Peyer's patch (tissue), 4 donors: ENCODE results near the gene MYRIP. TPM values are rescaled to one million over a fixed set of nuclear protein-coding genes. Genes with fewer than 3 reads are reported as not detected.
"Not testable (repeated sequence)": the region's sequence is repeated elsewhere in the genome, so short reads cannot be mapped to it uniquely, and the experiment has no call there.

Experiments used
- DNase-seq, 3 donors: peaks; one replicate each; pipeline ENCODE4 v3.0.0-alpha.2; 2017 to 2019
- H3K27ac ChIP-seq, 4 donors: fragments of 200-600 bp; sonication (generic); one replicate each; pipeline ENCODE4 v1.5.1; 2016 to 2019
- H3K27me3 ChIP-seq, 2 donors: fragments of 200-600 bp; sonication (generic); one replicate each; pipeline ENCODE4 v1.5.1; 2019
- H3K36me3 ChIP-seq, 3 donors: fragments of 200-600 bp; sonication (generic); one replicate each; pipeline ENCODE4 v1.5.1; 2016 to 2019
- H3K4me1 ChIP-seq, 4 donors: fragments of 200-600 bp; sonication (generic); one replicate each; pipeline ENCODE4 v1.5.1; 2016 to 2019
- H3K4me3 ChIP-seq, 4 donors: fragments of 200-600 bp; sonication (generic); 1 replicate in 3 of 4; 2 replicates in 1 of 4; pipeline ENCODE4 v1.5.1; 2016 to 2019; ENCODE audit warnings: mild to moderate bottlenecking in 1 of 4
- H3K9me3 ChIP-seq, 4 donors: fragments of 200-600 bp; sonication (generic); one replicate each; pipeline ENCODE4 v1.5.1; 2016 to 2019; ENCODE audit warnings: mild to moderate bottlenecking in 1 of 4
- POLR2A ChIP-seq, 2 donors: fragments of 450-650 bp; IDR thresholded peaks; one replicate each; pipeline ENCODE4 v1.5.1; 2017; ENCODE audit warnings: antibody characterized with exemption in 2 of 2, mild to moderate bottlenecking in 2 of 2, moderate library complexity in 2 of 2
- total RNA-seq, 4 donors: library from RNA; depleted of rRNA; stranded (reverse); fragments of >200 nt; gene quantifications; one replicate each; pipeline ENCODE4 v1.1.0, GENCODE V29; 2016
- TF ChIP-seq, protein P1 (sequence below), 6 experiments: fragments of 450-650 bp in 4 of 6; fragments of 200-600 bp in 2 of 6; sonication (generic) in 1 of 6; IDR thresholded peaks; one replicate each; pipeline ENCODE4 v1.5.1; 2017 to 2019; ENCODE audit warnings: antibody characterized with exemption in 6 of 6, mild to moderate bottlenecking in 3 of 6, moderate library complexity in 1 of 6

MYRIP gene
- total RNA-seq, 4 donors from 2014 or later: 6.0 to 12.4 (median 8.3) TPM

DNA sequence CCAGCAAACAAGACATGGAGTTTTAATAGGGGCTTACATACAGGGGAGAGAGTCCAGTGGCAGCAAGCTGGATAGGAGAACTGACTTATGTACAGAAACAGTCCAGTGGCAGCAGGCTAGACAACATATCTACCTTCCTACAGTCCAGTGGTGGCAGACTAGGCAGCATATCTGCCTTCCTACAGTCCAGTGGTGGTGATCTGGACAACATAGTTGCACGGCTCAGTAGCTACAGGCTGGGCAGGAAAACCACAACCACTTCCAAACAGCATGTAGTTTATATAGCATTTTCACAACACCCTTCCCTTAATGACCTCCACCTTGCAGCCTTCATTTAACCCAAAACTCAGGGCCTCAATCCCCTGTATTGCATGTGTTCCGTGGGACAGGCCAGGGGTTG lies 318.8 kb downstream of the MYRIP start:
- Histone ChIP-seq H3K27ac (no peak overlapping the region), H3K4me1 (no peaks in the 10 kb centered on the region), H3K4me3 (no peak overlapping the region), H3K9me3 (no peaks in the 10 kb centered on the region), H3K36me3 (no peaks in the 10 kb centered on the region), H3K27me3 (no peaks in the 10 kb centered on the region)
- no peak for TF ChIP-seq POLR2A (IDR thresholded peaks at IDR 0.05)
- TF ChIP-seq, protein P1, sequence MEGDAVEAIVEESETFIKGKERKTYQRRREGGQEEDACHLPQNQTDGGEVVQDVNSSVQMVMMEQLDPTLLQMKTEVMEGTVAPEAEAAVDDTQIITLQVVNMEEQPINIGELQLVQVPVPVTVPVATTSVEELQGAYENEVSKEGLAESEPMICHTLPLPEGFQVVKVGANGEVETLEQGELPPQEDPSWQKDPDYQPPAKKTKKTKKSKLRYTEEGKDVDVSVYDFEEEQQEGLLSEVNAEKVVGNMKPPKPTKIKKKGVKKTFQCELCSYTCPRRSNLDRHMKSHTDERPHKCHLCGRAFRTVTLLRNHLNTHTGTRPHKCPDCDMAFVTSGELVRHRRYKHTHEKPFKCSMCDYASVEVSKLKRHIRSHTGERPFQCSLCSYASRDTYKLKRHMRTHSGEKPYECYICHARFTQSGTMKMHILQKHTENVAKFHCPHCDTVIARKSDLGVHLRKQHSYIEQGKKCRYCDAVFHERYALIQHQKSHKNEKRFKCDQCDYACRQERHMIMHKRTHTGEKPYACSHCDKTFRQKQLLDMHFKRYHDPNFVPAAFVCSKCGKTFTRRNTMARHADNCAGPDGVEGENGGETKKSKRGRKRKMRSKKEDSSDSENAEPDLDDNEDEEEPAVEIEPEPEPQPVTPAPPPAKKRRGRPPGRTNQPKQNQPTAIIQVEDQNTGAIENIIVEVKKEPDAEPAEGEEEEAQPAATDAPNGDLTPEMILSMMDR (IDR thresholded peaks at IDR 0.05): no peak
- no peak for DNase-seq

DNA sequence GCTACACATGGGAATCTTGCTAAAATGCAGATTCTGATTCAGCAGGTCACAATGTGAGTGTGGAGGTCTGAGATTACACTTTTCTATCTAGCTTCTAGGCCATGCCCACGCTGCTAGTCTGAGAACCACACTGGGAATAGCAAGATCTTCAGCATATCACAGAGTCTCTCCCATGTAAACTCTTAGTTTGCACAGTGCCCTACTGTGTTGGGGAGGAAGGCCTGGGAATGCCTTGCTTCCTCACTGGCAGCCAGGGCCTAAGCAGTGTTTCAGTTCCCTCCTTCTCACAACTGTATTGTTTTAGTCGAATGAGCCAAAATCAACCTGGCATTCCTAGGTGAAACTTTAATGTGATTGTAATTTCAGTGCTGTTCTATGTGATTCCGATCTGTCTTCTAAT lies 320.1 kb downstream of the MYRIP start:
- H3K27ac ChIP-seq: no peak overlapping the region
- H3K4me3 ChIP-seq: no peak overlapping the region
- H3K27me3 ChIP-seq: no peaks in the 10 kb centered on the region
- no peaks in the 10 kb centered on the region for H3K9me3 ChIP-seq
- no peak for DNase-seq
- no peaks in the 10 kb centered on the region for H3K4me1 ChIP-seq
- H3K36me3 ChIP-seq: no peaks in the 10 kb centered on the region
- TF ChIP-seq, protein P1 (IDR thresholded peaks at IDR 0.05): no peak
- no peak for TF ChIP-seq POLR2A (IDR thresholded peaks at IDR 0.05)

DNA sequence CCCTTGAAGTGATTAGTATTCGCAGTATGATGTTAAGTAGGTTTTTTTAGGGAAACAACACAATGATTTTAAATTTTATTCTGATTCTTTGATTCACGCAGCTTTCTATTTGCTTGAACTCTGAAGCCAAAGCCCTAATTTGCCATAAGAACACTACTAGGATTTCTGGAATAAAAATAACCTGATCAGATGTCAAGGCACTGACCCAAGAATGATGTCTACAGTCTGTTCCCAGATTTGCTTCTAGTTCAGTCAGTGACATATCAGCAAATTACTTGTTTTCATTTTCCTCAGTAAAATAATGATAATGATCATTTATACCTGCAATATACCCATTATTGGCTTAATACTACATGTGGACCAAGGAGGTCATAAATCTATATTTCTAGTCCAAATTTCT lies 320.6 kb downstream of the MYRIP start:
- TF ChIP-seq, protein P1 (IDR thresholded peaks at IDR 0.05): no peak
- no peak for TF ChIP-seq POLR2A (IDR thresholded peaks at IDR 0.05)
- Histone ChIP-seq H3K27ac (no peak overlapping the region), H3K27me3 (no peaks in the 10 kb centered on the region), H3K4me1 (no peaks in the 10 kb centered on the region), H3K36me3 (no peaks in the 10 kb centered on the region), H3K9me3 (no peaks in the 10 kb centered on the region), H3K4me3 (no peak overlapping the region)
- DNase-seq: no peak

DNA sequence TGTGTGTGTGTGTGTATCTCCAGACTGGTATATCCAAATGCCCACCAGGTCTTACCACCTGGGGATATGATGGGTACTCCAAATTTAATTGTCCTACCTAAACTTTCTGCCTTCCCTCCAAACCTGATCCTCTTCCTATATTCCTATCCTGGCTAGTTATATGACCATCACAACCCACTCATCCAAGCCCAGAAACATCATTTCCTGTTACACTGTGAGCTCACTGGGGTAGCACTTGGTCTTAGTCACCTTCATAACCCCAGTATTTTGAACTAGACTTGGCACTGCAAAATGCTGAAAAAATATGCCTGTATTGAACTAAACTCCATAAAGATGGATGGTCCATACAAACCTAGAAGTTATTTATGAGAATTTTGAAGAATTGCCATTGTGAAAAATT lies 321.3 kb downstream of the MYRIP start:
- TF ChIP-seq, protein P1 (IDR thresholded peaks at IDR 0.05): no peak
- TF ChIP-seq POLR2A (IDR thresholded peaks at IDR 0.05): no peak
- Histone ChIP-seq H3K36me3 (no peaks in the 10 kb centered on the region), H3K9me3 (no peaks in the 10 kb centered on the region), H3K4me3 (no peak overlapping the region), H3K27ac (no peak overlapping the region), H3K27me3 (no peaks in the 10 kb centered on the region), H3K4me1 (no peaks in the 10 kb centered on the region)
- no peak for DNase-seq

DNA sequence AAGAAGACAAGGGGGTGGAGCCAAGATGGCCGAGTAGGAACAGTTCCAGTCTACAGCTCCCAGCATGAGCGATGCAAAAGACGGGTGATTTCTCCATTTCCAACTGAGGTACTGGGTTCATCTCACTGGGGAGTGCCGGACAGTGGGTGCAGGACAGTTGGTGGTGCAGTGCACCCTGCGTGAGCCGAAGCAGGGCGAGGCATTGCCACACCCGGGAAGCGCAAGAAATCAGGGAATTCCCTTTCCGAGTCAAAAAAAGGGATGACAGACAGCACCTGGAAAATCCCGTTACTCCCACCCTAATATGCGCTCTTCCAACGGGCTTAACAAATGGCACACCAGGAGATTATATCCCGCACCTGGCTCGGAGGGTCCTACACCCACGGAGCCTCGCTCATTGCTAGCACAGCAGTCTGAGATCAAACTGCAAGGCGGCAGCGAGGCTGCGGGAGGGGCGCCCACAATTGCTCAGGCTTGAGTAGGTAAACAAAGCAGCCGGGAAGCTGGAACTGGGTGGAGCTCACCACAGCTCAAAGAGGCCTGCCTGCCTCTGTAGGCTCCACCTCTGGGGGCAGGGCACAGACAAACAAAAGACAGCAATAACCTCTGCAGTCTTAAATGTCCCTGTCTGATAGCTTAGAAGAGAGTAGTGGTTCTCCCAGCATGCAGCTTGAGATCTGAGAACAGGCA lies 324.6 kb downstream of the MYRIP start:
- not testable (repeated sequence) for H3K4me1 ChIP-seq, H3K36me3 ChIP-seq, DNase-seq, H3K9me3 ChIP-seq, H3K27me3 ChIP-seq, H3K27ac ChIP-seq, H3K4me3 ChIP-seq

DNA sequence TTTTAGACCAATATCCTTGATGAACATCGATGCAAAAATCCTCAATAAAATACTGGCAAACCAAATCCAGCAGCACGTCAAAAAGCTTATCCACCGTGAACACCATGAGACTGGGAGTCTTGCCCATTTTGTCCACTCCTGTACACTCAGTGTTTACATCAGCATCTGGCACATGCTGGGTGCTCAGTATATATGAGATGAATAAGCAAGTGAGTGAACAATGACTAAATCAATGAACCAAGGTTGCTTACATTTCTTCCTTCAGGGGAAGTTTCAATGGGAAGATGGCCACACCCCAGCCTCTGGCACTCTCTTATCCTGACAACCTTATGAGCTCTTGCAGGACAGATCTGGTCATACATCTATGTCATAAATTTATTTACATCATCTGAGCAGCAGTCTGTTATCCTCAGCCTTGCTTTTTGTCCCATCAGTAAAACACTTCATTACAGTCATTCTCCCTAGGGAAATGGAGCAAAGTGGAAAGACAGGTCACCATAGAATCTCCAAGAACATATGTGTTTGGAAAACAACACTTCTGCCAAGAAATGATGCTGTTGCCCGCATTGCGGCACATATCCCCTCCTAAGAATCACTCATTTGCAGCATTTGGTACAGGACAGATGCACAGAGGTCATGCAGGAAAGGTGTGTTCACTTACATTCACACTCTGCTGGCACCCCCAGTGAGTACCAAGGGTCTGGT lies 328.3 kb downstream of the MYRIP start:
- H3K27ac ChIP-seq: no peak overlapping the region
- H3K9me3 ChIP-seq: no peaks in the 10 kb centered on the region
- no peaks in the 10 kb centered on the region for H3K36me3 ChIP-seq
- no peak for DNase-seq
- no peak overlapping the region for H3K4me3 ChIP-seq
- TF ChIP-seq POLR2A (IDR thresholded peaks at IDR 0.05): no peak
- TF ChIP-seq, protein P1 (IDR thresholded peaks at IDR 0.05): no peak
- no peaks in the 10 kb centered on the region for H3K4me1 ChIP-seq
- H3K27me3 ChIP-seq: no peaks in the 10 kb centered on the region
